Right atrium auricular region (tissue), 2 donors: ENCODE data around the gene NLRP4. TPM values are rescaled to one million over a fixed set of nuclear protein-coding genes. Genes with fewer than 3 reads are reported as not detected.

Experiments
- DNase-seq: peaks from one replicate; pipeline ENCODE4 v3.0.0-alpha.2; 2019; ENCODE audit warnings: low spot score
- H3K27ac ChIP-seq, 2 donors: fragments of 200-600 bp; sonication (generic); 1 replicate in 1 of 2; 2 replicates in 1 of 2; pipeline ENCODE4 v1.5.1; 2016 to 2019
- H3K27me3 ChIP-seq, 2 donors: fragments of 200-600 bp; sonication (generic); one replicate each; pipeline versions ENCODE4 v1.5.1 to v1.6.0; 2017 to 2019
- H3K36me3 ChIP-seq: fragments of 200-600 bp; sonication (generic); one replicate; pipeline ENCODE4 v1.5.1; 2016
- H3K4me1 ChIP-seq, 2 donors: fragments of 200-600 bp; sonication (generic); one replicate each; pipeline versions ENCODE4 v1.5.1 to v1.6.0; 2017 to 2019
- H3K4me3 ChIP-seq, 2 donors: fragments of 200-600 bp; sonication (generic); 1 replicate in 1 of 2; 2 replicates in 1 of 2; pipeline ENCODE4 v1.5.1; 2017 to 2019; ENCODE audit warnings: mild to moderate bottlenecking in 1 of 2, moderate library complexity in 1 of 2
- H3K9me3 ChIP-seq, 2 donors: fragments of 200-600 bp; sonication (generic); one replicate each; pipeline ENCODE4 v1.5.1; 2019
- total RNA-seq, 2 donors: library from RNA; depleted of rRNA; stranded (reverse); fragments of >200 nt; gene quantifications; one replicate each; pipeline ENCODE4 v1.1.0, GENCODE V29; 2016
- TF ChIP-seq, protein P1 (sequence below), 2 donors: fragments of 200-600 bp; sonication (generic); IDR thresholded peaks; one replicate each; pipeline ENCODE4 v1.5.1; 2019; ENCODE audit warnings: antibody characterized with exemption in 2 of 2

The NLRP4 gene
- total RNA-seq, 2 donors from 2014 or later: not detected

DNA sequence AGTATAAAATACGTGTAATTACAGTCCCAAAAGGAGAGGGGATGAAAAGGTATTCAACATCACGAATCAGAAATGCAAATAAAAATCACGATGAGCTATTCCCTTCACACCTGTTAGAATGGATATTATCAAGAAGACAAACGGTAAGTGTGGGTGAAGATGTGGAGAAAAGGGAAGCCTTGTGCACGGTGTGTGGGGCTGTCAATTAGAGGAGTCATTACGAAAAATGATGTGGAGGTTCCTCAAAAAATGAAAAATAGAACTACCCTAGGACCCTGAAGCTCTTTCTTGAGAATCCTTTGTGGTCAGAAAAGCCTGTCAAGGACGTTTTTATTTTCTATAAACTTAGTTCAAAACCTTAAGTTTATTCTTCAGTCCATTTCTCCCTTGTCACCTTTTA is 23.9 kb upstream of the NLRP4 start:
- Histone ChIP-seq H3K36me3 (no peaks in the 10 kb centered on the region), H3K9me3 (no peaks in the 10 kb centered on the region), H3K27me3 (no peaks in the 10 kb centered on the region), H3K4me1 (no peaks in the 10 kb centered on the region), H3K27ac (no peak overlapping the region), H3K4me3 (no peak overlapping the region)
- DNase-seq: no peak
- TF ChIP-seq, protein P1, sequence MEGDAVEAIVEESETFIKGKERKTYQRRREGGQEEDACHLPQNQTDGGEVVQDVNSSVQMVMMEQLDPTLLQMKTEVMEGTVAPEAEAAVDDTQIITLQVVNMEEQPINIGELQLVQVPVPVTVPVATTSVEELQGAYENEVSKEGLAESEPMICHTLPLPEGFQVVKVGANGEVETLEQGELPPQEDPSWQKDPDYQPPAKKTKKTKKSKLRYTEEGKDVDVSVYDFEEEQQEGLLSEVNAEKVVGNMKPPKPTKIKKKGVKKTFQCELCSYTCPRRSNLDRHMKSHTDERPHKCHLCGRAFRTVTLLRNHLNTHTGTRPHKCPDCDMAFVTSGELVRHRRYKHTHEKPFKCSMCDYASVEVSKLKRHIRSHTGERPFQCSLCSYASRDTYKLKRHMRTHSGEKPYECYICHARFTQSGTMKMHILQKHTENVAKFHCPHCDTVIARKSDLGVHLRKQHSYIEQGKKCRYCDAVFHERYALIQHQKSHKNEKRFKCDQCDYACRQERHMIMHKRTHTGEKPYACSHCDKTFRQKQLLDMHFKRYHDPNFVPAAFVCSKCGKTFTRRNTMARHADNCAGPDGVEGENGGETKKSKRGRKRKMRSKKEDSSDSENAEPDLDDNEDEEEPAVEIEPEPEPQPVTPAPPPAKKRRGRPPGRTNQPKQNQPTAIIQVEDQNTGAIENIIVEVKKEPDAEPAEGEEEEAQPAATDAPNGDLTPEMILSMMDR (IDR thresholded peaks at IDR 0.05): no peak

DNA sequence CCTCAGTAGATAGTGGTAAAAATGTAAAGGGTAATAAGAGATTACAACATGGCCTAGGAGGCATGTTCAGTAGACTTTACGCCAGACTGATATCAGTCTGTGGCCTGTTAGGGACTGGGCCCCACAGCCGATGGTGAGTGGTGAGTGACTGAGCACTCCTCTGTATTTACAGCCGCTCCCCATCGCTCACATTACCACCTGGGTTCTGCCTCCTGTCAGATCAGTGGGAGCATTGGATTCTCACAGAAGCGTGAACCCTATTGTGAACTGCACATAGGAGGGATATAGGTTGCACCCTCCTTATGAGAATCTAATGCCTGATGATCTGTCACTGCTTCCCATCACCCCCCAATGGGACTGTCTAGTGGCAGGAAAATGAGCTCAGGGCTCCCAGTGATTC is 22.4 kb upstream of the NLRP4 start:
- DNase-seq: no peak
- no peaks in the 10 kb centered on the region for H3K4me1 ChIP-seq
- H3K36me3 ChIP-seq: no peaks in the 10 kb centered on the region
- no peaks in the 10 kb centered on the region for H3K9me3 ChIP-seq
- no peaks in the 10 kb centered on the region for H3K27me3 ChIP-seq
- TF ChIP-seq, protein P1 (IDR thresholded peaks at IDR 0.05): no peak
- H3K27ac ChIP-seq: no peak overlapping the region
- H3K4me3 ChIP-seq: no peak overlapping the region

DNA sequence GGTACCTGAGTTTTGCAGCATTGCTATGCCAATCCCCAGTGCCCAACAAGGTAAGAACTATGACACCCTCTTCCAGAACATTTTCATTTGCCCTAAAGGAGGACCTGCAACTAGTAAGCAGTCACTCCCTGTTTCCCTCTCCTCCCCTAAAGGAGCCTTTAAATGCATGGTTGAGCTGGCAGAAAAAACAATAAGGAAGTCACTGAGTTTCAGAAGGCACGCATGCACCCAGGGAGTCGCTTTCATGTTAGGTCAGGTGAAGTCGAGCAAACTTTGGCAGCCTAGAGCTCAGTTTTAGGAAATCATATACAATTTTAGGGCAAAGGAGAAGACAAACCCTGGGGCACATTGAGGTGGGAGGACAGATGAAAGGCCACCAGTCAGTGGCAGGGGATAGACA is 16.3 kb upstream of the NLRP4 start:
- no peaks in the 10 kb centered on the region for H3K36me3 ChIP-seq
- H3K4me3 ChIP-seq: no peak overlapping the region
- TF ChIP-seq, protein P1 (IDR thresholded peaks at IDR 0.05): no peak
- no peaks in the 10 kb centered on the region for H3K27me3 ChIP-seq
- H3K4me1 ChIP-seq: no peaks in the 10 kb centered on the region
- DNase-seq: no peak
- H3K27ac ChIP-seq: no peak overlapping the region
- H3K9me3 ChIP-seq: no peaks in the 10 kb centered on the region

DNA sequence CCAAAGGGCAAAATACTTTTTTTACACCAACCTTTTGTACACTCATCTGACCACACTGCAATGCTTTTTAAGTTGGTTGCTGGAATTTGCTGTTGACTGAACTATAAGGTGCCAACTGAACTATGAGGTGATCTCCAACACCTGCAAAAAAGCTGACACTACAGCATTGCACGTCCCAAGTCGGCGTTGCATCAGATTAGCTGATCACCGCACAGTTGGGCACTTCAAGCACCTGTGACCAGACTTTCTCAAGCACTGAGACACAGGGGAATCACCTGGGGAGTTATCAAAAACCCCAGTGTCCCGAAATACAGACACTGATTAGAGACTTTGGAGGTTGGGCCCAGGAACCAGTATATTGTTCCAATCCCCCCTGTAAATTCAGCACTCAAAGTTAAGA is 5.7 kb upstream of the NLRP4 start:
- Histone ChIP-seq H3K36me3 (no peaks in the 10 kb centered on the region), H3K4me1 (no peaks in the 10 kb centered on the region), H3K27me3 (no peaks in the 10 kb centered on the region), H3K9me3 (no peaks in the 10 kb centered on the region), H3K4me3 (no peak overlapping the region), H3K27ac (no peak overlapping the region)
- TF ChIP-seq, protein P1 (IDR thresholded peaks at IDR 0.05): no peak
- no peak for DNase-seq

DNA sequence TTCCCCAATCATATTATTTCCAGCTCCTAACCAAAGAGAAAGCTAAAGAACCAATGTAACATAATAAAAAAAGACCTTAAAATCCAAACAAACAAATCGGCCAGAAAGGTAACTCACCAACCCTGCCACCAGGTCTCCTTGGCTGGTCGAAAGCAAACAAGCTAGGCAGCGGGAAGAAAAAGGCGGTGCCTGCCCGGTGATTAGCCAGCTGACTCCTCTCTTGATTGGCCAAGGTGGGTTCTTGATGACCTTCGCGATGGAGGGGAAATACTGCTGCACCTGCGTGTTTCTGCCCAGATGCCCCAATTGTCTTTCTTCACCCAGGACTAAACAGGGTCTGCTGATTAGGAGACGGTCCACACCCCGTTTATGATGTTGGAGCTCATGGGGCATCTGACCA is 4.5 kb upstream of the NLRP4 start, which contains the start of gene NLRP11:
TSS of gene NLRP11 (minus strand) at position 154 of the 400 bp plus-strand sequence. CDS start 13,825 bp downstream, outside the sequence.
- no peaks in the 10 kb centered on the region for H3K4me1 ChIP-seq
- DNase-seq: no peak
- H3K27me3 ChIP-seq: no peaks in the 10 kb centered on the region
- no peaks in the 10 kb centered on the region for H3K36me3 ChIP-seq
- no peak within 1 kb of the TSS for H3K27ac ChIP-seq
- no peak within 1 kb of the TSS for H3K4me3 ChIP-seq
- no peaks in the 10 kb centered on the region for H3K9me3 ChIP-seq
- TF ChIP-seq, protein P1 (IDR thresholded peaks at IDR 0.05): no peak

DNA sequence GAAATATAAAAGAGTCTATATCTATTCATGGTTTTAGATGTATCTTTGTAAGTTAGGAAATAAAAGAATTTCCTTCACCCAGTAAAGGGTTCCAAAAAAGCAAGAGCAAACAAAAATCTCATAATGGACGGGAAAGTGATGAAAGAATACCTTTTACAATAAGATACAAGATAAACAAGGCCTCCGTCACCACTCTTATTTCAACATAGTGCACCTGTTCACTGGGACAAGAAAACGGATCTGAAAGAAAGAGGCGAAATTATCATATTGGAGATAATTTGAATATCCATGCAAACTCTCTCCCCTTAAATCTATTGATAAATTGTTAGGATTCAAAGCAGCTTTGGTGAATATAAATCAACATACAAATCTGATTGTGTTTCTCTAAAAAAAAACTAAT is 3.7 kb upstream of the NLRP4 start:
- TF ChIP-seq, protein P1 (IDR thresholded peaks at IDR 0.05): no peak
- H3K27ac ChIP-seq: no peak overlapping the region
- H3K4me3 ChIP-seq: no peak overlapping the region
- DNase-seq: no peak
- H3K27me3 ChIP-seq: no peaks in the 10 kb centered on the region
- no peaks in the 10 kb centered on the region for H3K9me3 ChIP-seq
- H3K36me3 ChIP-seq: no peaks in the 10 kb centered on the region
- no peaks in the 10 kb centered on the region for H3K4me1 ChIP-seq
